HG03280 (cell line): ENCODE results near the gene SEPTIN2.
"Not testable (repeated sequence)": the region's sequence is repeated elsewhere in the genome, so short reads cannot be mapped to it uniquely, and the experiment has no call there.

Experiments
- ATAC-seq: cut with Tn5 transposase; IDR thresholded peaks from one replicate; pipeline ENCODE4 v1.9.1; 2021; ENCODE audit warnings: mild to moderate bottlenecking, moderate library complexity; ENCODE audit not compliant: unreplicated experiment

Gene SEPTIN2

GRCh38 chr2:241350530-241350877 lies 34.8 kb downstream of the SEPTIN2 start:
- no peak for ATAC-seq

GRCh38 chr2:241350878-241351639 lies 35.3 kb downstream of the SEPTIN2 start:
- ATAC-seq: no peak

- no peak for ATAC-seq
These were observed 35.9 kb downstream of the SEPTIN2 start for GRCh38 chr2:241351640-241352031.

GRCh38 chr2:241352227-241352626 lies 36.5 kb downstream of the SEPTIN2 start:
- no peak for ATAC-seq

- no peak for ATAC-seq
These were observed 39.2 kb downstream of the SEPTIN2 start for GRCh38 chr2:241354668-241355658.

GRCh38 chr2:241355983-241356870 lies 40.5 kb downstream of the SEPTIN2 start, which contains the start of gene FARP2:
TSS of gene FARP2 (plus strand) at chr2:241356285. CDS start at chr2:241373108, 16,823 bp downstream.
- ATAC-seq: peak; percentile 86

- ATAC-seq: no peak
These were observed 41.1 kb downstream of the SEPTIN2 start for GRCh38 chr2:241356871-241357260.

- ATAC-seq: no peak
These were observed 41.8 kb downstream of the SEPTIN2 start for GRCh38 chr2:241357531-241357930.

GRCh38 chr2:241358470-241358869 lies 42.7 kb downstream of the SEPTIN2 start:
- ATAC-seq: no peak

GRCh38 chr2:241359481-241360045 lies 43.8 kb downstream of the SEPTIN2 start:
- no peak for ATAC-seq

GRCh38 chr2:241363426-241363825 lies 47.7 kb downstream of the SEPTIN2 start:
- no peak for ATAC-seq

- ATAC-seq: no peak
These were observed 49.1 kb downstream of the SEPTIN2 start for GRCh38 chr2:241364781-241365180.

GRCh38 chr2:241366678-241367077 lies 51.0 kb downstream of the SEPTIN2 start:
- ATAC-seq: no peak

- ATAC-seq: no peak
These were observed 52.9 kb downstream of the SEPTIN2 start for GRCh38 chr2:241368643-241369042.

GRCh38 chr2:241372361-241372992 lies 56.8 kb downstream of the SEPTIN2 start:
- ATAC-seq: no peak

- ATAC-seq: no peak
These were observed 57.7 kb downstream of the SEPTIN2 start for GRCh38 chr2:241373446-241373845.

GRCh38 chr2:241373906-241374305 lies 58.2 kb downstream of the SEPTIN2 start:
- not testable (repeated sequence) for ATAC-seq

GRCh38 chr2:241375300-241375699 lies 59.6 kb downstream of the SEPTIN2 start:
- ATAC-seq: no peak

- ATAC-seq: no peak
These were observed 61.1 kb downstream of the SEPTIN2 start for GRCh38 chr2:241376808-241377207.

GRCh38 chr2:241378816-241379215 lies 63.1 kb downstream of the SEPTIN2 start:
- ATAC-seq: no peak
